H9 (cell line): ENCODE results near the gene MLLT3. TPM values are rescaled to one million over a fixed set of nuclear protein-coding genes. Genes with fewer than 3 reads are reported as not detected.

Experiments used
- DNase-seq: peaks from one replicate; pipeline ENCODE4 v3.0.0-alpha.2; 2017
- H2AFZ ChIP-seq: one replicate; pipeline ENCODE4 v1.6.1; 2013; ENCODE audit warnings: mild to moderate bottlenecking, low read length, control low read depth, moderate library complexity
- H2AK5ac ChIP-seq: 2 replicates; pipeline ENCODE4 v1.6.1; 2013; ENCODE audit warnings: low read length, control low read depth, mixed read lengths; ENCODE audit not compliant: insufficient read length
- H2BK120ac ChIP-seq: one replicate; pipeline ENCODE4 v1.6.1; 2013; ENCODE audit warnings: low read depth, mild to moderate bottlenecking, low read length, control low read depth, inconsistent platforms; ENCODE audit not compliant: poor library complexity, severe bottlenecking
- H2BK12ac ChIP-seq: 2 replicates; pipeline ENCODE4 v1.6.1; 2013; ENCODE audit warnings: low read length, control low read depth, mixed read lengths, low read depth; ENCODE audit not compliant: insufficient read length
- H2BK15ac ChIP-seq: 2 replicates; pipeline ENCODE4 v1.6.1; 2013; ENCODE audit warnings: low read depth, low read length, control low read depth
- H2BK20ac ChIP-seq: one replicate; pipeline ENCODE4 v1.6.1; 2013; ENCODE audit warnings: low read depth, mild to moderate bottlenecking, low read length, control low read depth, inconsistent platforms; ENCODE audit not compliant: poor library complexity, severe bottlenecking
- H2BK5ac ChIP-seq: 2 replicates; pipeline ENCODE4 v1.6.1; 2013; ENCODE audit warnings: low read length, control low read depth, mixed read lengths; ENCODE audit not compliant: insufficient read length
- H3K14ac ChIP-seq: 2 replicates; pipeline ENCODE4 v1.6.1; 2013; ENCODE audit warnings: low read length, control low read depth; ENCODE audit not compliant: insufficient read depth
- H3K18ac ChIP-seq: 2 replicates; pipeline ENCODE4 v1.6.1; 2013; ENCODE audit warnings: low read depth, mild to moderate bottlenecking, mixed read lengths, low read length, control low read depth; ENCODE audit not compliant: insufficient read length
- H3K23ac ChIP-seq: 2 replicates; pipeline ENCODE4 v1.6.1; 2013; ENCODE audit warnings: low read length, control low read depth, mixed read lengths, low read depth; ENCODE audit not compliant: insufficient read length
- H3K23me2 ChIP-seq: 2 replicates; pipeline ENCODE4 v1.6.1; 2013; ENCODE audit warnings: low read depth, mild to moderate bottlenecking, mixed read lengths, low read length, control low read depth; ENCODE audit not compliant: insufficient read length, poor library complexity, severe bottlenecking
- H3K27ac ChIP-seq: 2 replicates; pipeline ENCODE4 v1.5.1; 2013; ENCODE audit warnings: low read length, control low read depth, mixed read lengths, low read depth; ENCODE audit not compliant: insufficient read length
- H3K27me3 ChIP-seq: 2 replicates; pipeline ENCODE4 v1.6.1; 2013; ENCODE audit warnings: low read length, control low read depth, inconsistent platforms; ENCODE audit not compliant: insufficient read depth
- H3K4ac ChIP-seq: 2 replicates; pipeline ENCODE4 v1.6.1; 2013; ENCODE audit warnings: low read depth, mild to moderate bottlenecking, control low read depth, inconsistent platforms, low read length, moderate library complexity
- H3K4me1 ChIP-seq: 2 replicates; pipeline ENCODE4 v1.6.1; 2013; ENCODE audit warnings: low read length, control low read depth, inconsistent platforms; ENCODE audit not compliant: insufficient read depth
- H3K4me2 ChIP-seq: 2 replicates; pipeline ENCODE4 v1.6.1; 2013; ENCODE audit warnings: low read length, control low read depth, mixed read lengths; ENCODE audit not compliant: insufficient read length, insufficient read depth
- H3K56ac ChIP-seq: 2 replicates; pipeline ENCODE4 v1.6.1; 2013; ENCODE audit warnings: low read depth, mild to moderate bottlenecking, mixed read lengths, low read length, control low read depth; ENCODE audit not compliant: insufficient read length
- H3K79me1 ChIP-seq: 2 replicates; pipeline ENCODE4 v1.6.1; 2013; ENCODE audit warnings: low read depth, mild to moderate bottlenecking, moderate library complexity, low read length, control low read depth, inconsistent platforms; ENCODE audit not compliant: insufficient read depth, poor library complexity, severe bottlenecking
- H3K79me2 ChIP-seq: 2 replicates; pipeline ENCODE4 v1.6.1; 2013; ENCODE audit warnings: low read length, control low read depth, inconsistent platforms; ENCODE audit not compliant: insufficient read depth
- H3K9ac ChIP-seq: 2 replicates; pipeline ENCODE4 v1.6.1; 2013; ENCODE audit warnings: low read length, control low read depth, mixed read lengths; ENCODE audit not compliant: insufficient read length; ENCODE audit errors: extremely low read depth
- H3K9me3 ChIP-seq: one replicate; pipeline ENCODE4 v1.6.1; 2013; ENCODE audit warnings: low read depth, low read length, inconsistent platforms; ENCODE audit not compliant: control insufficient read depth
- H3T11ph ChIP-seq: one replicate; pipeline ENCODE4 v1.6.1; 2013; ENCODE audit warnings: mild to moderate bottlenecking, low read length, control low read depth, inconsistent platforms
- H4K20me1 ChIP-seq: one replicate; pipeline ENCODE4 v1.6.1; 2013; ENCODE audit not compliant: control insufficient read depth, insufficient read length, insufficient read depth
- H4K5ac ChIP-seq: 2 replicates; pipeline ENCODE4 v1.6.1; 2013; ENCODE audit warnings: low read depth, mild to moderate bottlenecking, mixed read lengths, low read length, control low read depth; ENCODE audit not compliant: insufficient read length
- H4K8ac ChIP-seq: replicated peaks from 2 replicates; pipeline ENCODE4 v1.6.1; 2013; ENCODE audit warnings: low read length, control low read depth, mixed read lengths, low read depth; ENCODE audit not compliant: insufficient read length
- H4K91ac ChIP-seq: 2 replicates; pipeline ENCODE4 v1.6.1; 2013; ENCODE audit warnings: low read depth, mild to moderate bottlenecking, moderate library complexity, mixed read lengths, low read length, control low read depth; ENCODE audit not compliant: insufficient read length
- H3K27ac Mint-ChIP-seq, 3 experiments: 2 replicates in 2 of 3; 3 replicates in 1 of 3; pipeline ENCODE4 v1.8.0; 2020 to 2021; ENCODE audit warnings: mixed read lengths in 3 of 3, mild to moderate bottlenecking in 1 of 3, moderate library complexity in 1 of 3
- H3K27me3 Mint-ChIP-seq: 2 replicates; pipeline ENCODE4 v1.8.0; 2021; ENCODE audit warnings: low read depth, mild to moderate bottlenecking, moderate library complexity, mixed read lengths
- H3K36me3 Mint-ChIP-seq, 3 experiments: 2 replicates in 2 of 3; 3 replicates in 1 of 3; pipeline ENCODE4 v1.8.0; 2020 to 2021; ENCODE audit warnings: low read depth in 3 of 3, mixed read lengths in 3 of 3; ENCODE audit not compliant: insufficient read depth in 1 of 3
- H3K4me1 Mint-ChIP-seq, 2 experiments: 2 replicates each; pipeline ENCODE4 v1.8.0; 2020; ENCODE audit warnings: mixed read lengths in 2 of 2
- H3K4me3 Mint-ChIP-seq, 2 experiments: 2 replicates in 1 of 2; 3 replicates in 1 of 2; pipeline ENCODE4 v1.8.0; 2020 to 2021; ENCODE audit warnings: mild to moderate bottlenecking in 2 of 2, mixed read lengths in 2 of 2, moderate library complexity in 1 of 2
- H3K9me3 Mint-ChIP-seq, 2 experiments: 2 replicates in 1 of 2; 3 replicates in 1 of 2; pipeline ENCODE4 v1.8.0; 2020; ENCODE audit warnings: mild to moderate bottlenecking in 2 of 2, mixed read lengths in 2 of 2, moderate library complexity in 1 of 2
- CTCF ChIP-seq: fragments of 200-600 bp; sonication (generic); conservative IDR thresholded peaks from 3 replicates; pipeline ENCODE4 v1.8.0; 2021; ENCODE audit warnings: antibody characterized with exemption, mild to moderate bottlenecking
- WGBS: extraction: QIAGEN DNeasy Blood & Tissue Kit; methylation state at CpG from one replicate; pipeline ENCODE4 v1.1.7; 2013; ENCODE audit warnings: missing lambda C conversion rate, low lambda C conversion rate, mixed read lengths; ENCODE audit not compliant: insufficient read length; ENCODE audit errors: extremely low coverage; 5-methylcytosine and 5-hydroxymethylcytosine counted together
- total RNA-seq: library from RNA; stranded (reverse); gene quantifications from 2 replicates; pipeline ENCODE4 v1.2.1, GENCODE V29; 2021

MLLT3 gene
- total RNA-seq, 1 experiment from 2014 or later, result 3.9 TPM

- DNase-seq, result no peak
- Histone ChIP-seq H3T11ph (no peak overlapping the region), H3K27me3 (no peaks in the 10 kb centered on the region), H2AK5ac (no peak overlapping the region), H3K23ac (no peak overlapping the region), H2BK120ac (no peak overlapping the region), H3K56ac (no peak overlapping the region), H4K91ac (no peak overlapping the region), H3K18ac (no peak overlapping the region), H3K23me2 (no peaks in the 10 kb centered on the region), H3K4ac (no peak overlapping the region), H4K8ac (no peak overlapping the region), H3K14ac (no peak overlapping the region), H4K20me1 (no peaks in the 10 kb centered on the region), H2BK15ac (no peak overlapping the region), H2BK20ac (no peak overlapping the region), H3K9ac (no peak overlapping the region), H3K27ac (no peak overlapping the region), H2BK5ac (no peak overlapping the region), H2AFZ (no peak overlapping the region), H3K4me2 (no peak overlapping the region), H2BK12ac (no peak overlapping the region), H3K79me1 (no peaks in the 10 kb centered on the region), H3K4me1 (peaks cover 2% of the 10 kb centered on the region; the same call in 1 of the 2 replicates), H3K79me2 (no peaks in the 10 kb centered on the region), H4K5ac (no peak overlapping the region), H3K9me3 (no peaks in the 10 kb centered on the region)
- H3K27ac Mint-ChIP-seq, result no peak overlapping the region; a peak in 1 of 7 replicates
- H3K4me1 Mint-ChIP-seq, result peaks cover 6 to 9% of the 10 kb centered on the region in 2 experiments
- H3K36me3 Mint-ChIP-seq, result no peaks in the 10 kb centered on the region
- WGBS, result no CpG with 5 or more reads among the region's 3 CpGs
- no peak for TF ChIP-seq CTCF
- H3K9me3 Mint-ChIP-seq, result no peaks in the 10 kb centered on the region
- H3K4me3 Mint-ChIP-seq, result no peak overlapping the region
- H3K27me3 Mint-ChIP-seq, result no peaks in the 10 kb centered on the region
Observed at GRCh38 chr9:20643660-20644059, 21.4 kb upstream of the MLLT3 start.
